Loucy (cell line): Measurements from ENCODE around the gene CLDN15.

Experiments used
- H2AFZ ChIP-seq: fragments of 200-600 bp; sonication (generic); 2 replicates; pipeline ENCODE4 v1.6.0; 2016; ENCODE audit warnings: antibody characterized with exemption, mild to moderate bottlenecking, low read length, moderate library complexity
- H3F3A ChIP-seq: fragments of 200-600 bp; 2 replicates; pipeline ENCODE4 v1.6.0; 2016; ENCODE audit warnings: antibody characterized with exemption, low read depth, mild to moderate bottlenecking
- H3K27me3 ChIP-seq: fragments of 200-600 bp; sonication (generic); 2 replicates; pipeline ENCODE4 v1.6.1; 2014; ENCODE audit warnings: low read length, mild to moderate bottlenecking; ENCODE audit not compliant: insufficient read depth, poor library complexity, severe bottlenecking
- H3K36me3 ChIP-seq: fragments of 200-600 bp; sonication (generic); 2 replicates; pipeline ENCODE4 v1.6.1; 2016; ENCODE audit warnings: low read length; ENCODE audit not compliant: insufficient read depth
- H3K4me1 ChIP-seq: fragments of 200-600 bp; sonication (generic); 2 replicates; pipeline ENCODE4 v1.5.1; 2014; ENCODE audit warnings: low read length, mild to moderate bottlenecking; ENCODE audit not compliant: insufficient read depth, poor library complexity, severe bottlenecking
- H3K4me2 ChIP-seq: fragments of 200-600 bp; sonication (generic); 2 replicates; pipeline ENCODE4 v1.6.0; 2014; ENCODE audit warnings: antibody characterized with exemption, low read length, low read depth, mild to moderate bottlenecking; ENCODE audit not compliant: poor library complexity, severe bottlenecking
- H3K4me3 ChIP-seq: fragments of 200-600 bp; sonication (generic); 2 replicates; pipeline ENCODE4 v1.5.1; 2014; ENCODE audit warnings: low read length, mild to moderate bottlenecking, mixed read lengths; ENCODE audit not compliant: poor library complexity, severe bottlenecking
- H3K79me2 ChIP-seq: fragments of 200-600 bp; sonication (generic); 2 replicates; pipeline ENCODE4 v1.6.1; 2014; ENCODE audit warnings: low read length; ENCODE audit not compliant: insufficient read depth
- H3K9ac ChIP-seq: fragments of 200-600 bp; sonication (generic); 2 replicates; pipeline ENCODE4 v1.6.0; 2014; ENCODE audit warnings: mild to moderate bottlenecking, low read depth, low read length, moderate library complexity; ENCODE audit not compliant: poor library complexity, severe bottlenecking
- H3K9me2 ChIP-seq: fragments of 200-600 bp; sonication (generic); replicated peaks from 2 replicates; pipeline ENCODE4 v1.6.1; 2016; ENCODE audit warnings: low read depth, low read length, mixed read lengths
- H3K9me3 ChIP-seq: fragments of 200-600 bp; sonication (generic); 2 replicates; pipeline ENCODE4 v1.6.1; 2014; ENCODE audit warnings: mild to moderate bottlenecking, antibody characterized with exemption, low read length, low read depth; ENCODE audit not compliant: insufficient read depth
- H4K20me1 ChIP-seq: fragments of 200-600 bp; sonication (generic); 2 replicates; pipeline ENCODE4 v1.6.0; 2014; ENCODE audit warnings: antibody characterized with exemption, low read length, mild to moderate bottlenecking; ENCODE audit not compliant: insufficient read depth, poor library complexity, severe bottlenecking
- CTCF ChIP-seq: fragments of 200-600 bp; sonication (generic); conservative IDR thresholded peaks from 2 replicates; pipeline ENCODE4 v1.5.1; 2014; ENCODE audit warnings: mild to moderate bottlenecking, antibody characterized with exemption, low read length
- EZH2phosphoT487 ChIP-seq: fragments of 200-600 bp; IDR thresholded peaks from 2 replicates; pipeline ENCODE4 v1.6.1; 2018; ENCODE audit warnings: antibody characterized with exemption, mild to moderate bottlenecking, moderate library complexity, borderline replicate concordance

The CLDN15 gene

GRCh38 chr7:101231644-101232043, 6.0 kb downstream of the CLDN15 start:
- no peaks in the 10 kb centered on the region for H3F3A ChIP-seq
- H3K4me2 ChIP-seq: no peak overlapping the region
- no peaks in the 10 kb centered on the region for H3K9me2 ChIP-seq
- H3K4me3 ChIP-seq: no peak overlapping the region
- no peak overlapping the region for H3K9ac ChIP-seq
- H3K4me1 ChIP-seq: no peaks in the 10 kb centered on the region
- TF ChIP-seq CTCF: no peak
- no peak for TF ChIP-seq EZH2phosphoT487
- no peaks in the 10 kb centered on the region for H4K20me1 ChIP-seq
- H3K9me3 ChIP-seq: no peaks in the 10 kb centered on the region
- no peaks in the 10 kb centered on the region for H3K79me2 ChIP-seq
- H3K36me3 ChIP-seq: no peaks in the 10 kb centered on the region
- H3K27me3 ChIP-seq: no peaks in the 10 kb centered on the region
- H2AFZ ChIP-seq: no peak overlapping the region

GRCh38 chr7:101226721-101227120, 10.9 kb downstream of the CLDN15 start:
- Histone ChIP-seq H3K9me2 (no peaks in the 10 kb centered on the region), H3K9ac (no peak overlapping the region), H3K9me3 (no peaks in the 10 kb centered on the region), H3K79me2 (no peaks in the 10 kb centered on the region), H4K20me1 (no peaks in the 10 kb centered on the region), H3K27me3 (no peaks in the 10 kb centered on the region), H3K36me3 (no peaks in the 10 kb centered on the region), H3K4me1 (no peaks in the 10 kb centered on the region), H2AFZ (no peak overlapping the region), H3K4me3 (no peak overlapping the region), H3F3A (no peaks in the 10 kb centered on the region), H3K4me2 (no peak overlapping the region)
- TF ChIP-seq EZH2phosphoT487 (no peak), CTCF (no peak)

GRCh38 chr7:101225650-101226049, 12.0 kb downstream of the CLDN15 start:
- no peak overlapping the region for H3K9ac ChIP-seq
- H3F3A ChIP-seq: no peaks in the 10 kb centered on the region
- no peaks in the 10 kb centered on the region for H4K20me1 ChIP-seq
- no peak overlapping the region for H2AFZ ChIP-seq
- TF ChIP-seq EZH2phosphoT487 (no peak), CTCF (no peak)
- H3K4me2 ChIP-seq: no peak overlapping the region
- no peaks in the 10 kb centered on the region for H3K27me3 ChIP-seq
- no peak overlapping the region for H3K4me3 ChIP-seq
- H3K4me1 ChIP-seq: no peaks in the 10 kb centered on the region
- H3K36me3 ChIP-seq: no peaks in the 10 kb centered on the region
- H3K79me2 ChIP-seq: peaks cover 6% of the 10 kb centered on the region; the same call in 1 of the 2 replicates
- H3K9me3 ChIP-seq: no peaks in the 10 kb centered on the region
- H3K9me2 ChIP-seq: no peaks in the 10 kb centered on the region
